SU-DHL-6 (cell line): ENCODE data around the gene SUN1.

Source experiments
- H2AFZ ChIP-seq: fragments of 200-600 bp; sonication (generic); 2 replicates; pipeline ENCODE4 v1.6.1; 2014; ENCODE audit warnings: low read depth, mild to moderate bottlenecking, moderate library complexity, mixed read lengths, antibody characterized with exemption, low read length; ENCODE audit not compliant: severe bottlenecking
- H3F3A ChIP-seq: fragments of 200-600 bp; shearing (Covaris generic); 2 replicates; pipeline ENCODE4 v1.6.0; 2016; ENCODE audit warnings: antibody characterized with exemption, mild to moderate bottlenecking; ENCODE audit not compliant: insufficient read depth
- H3K27ac ChIP-seq: fragments of 200-600 bp; sonication (generic); 2 replicates; pipeline ENCODE4 v1.5.1; 2016; ENCODE audit warnings: low read depth, mild to moderate bottlenecking, low read length, moderate library complexity, mixed read lengths
- H3K27me3 ChIP-seq: fragments of 200-600 bp; sonication (generic), shearing (Covaris generic); 2 replicates; pipeline ENCODE4 v1.6.0; 2014; ENCODE audit warnings: mild to moderate bottlenecking, low read length
- H3K36me3 ChIP-seq: fragments of 200-600 bp; sonication (generic); 2 replicates; pipeline ENCODE4 v1.6.1; 2014; ENCODE audit warnings: mild to moderate bottlenecking, low read length, mixed read lengths
- H3K4me2 ChIP-seq: fragments of 300-600, 200-600 bp; shearing (Covaris generic), sonication (generic); 2 replicates; pipeline ENCODE4 v1.6.0; 2014; ENCODE audit warnings: low read length, low read depth, mild to moderate bottlenecking; ENCODE audit not compliant: poor library complexity, severe bottlenecking
- H3K4me3 ChIP-seq: fragments of 200-600 bp; sonication (generic); 2 replicates; pipeline ENCODE4 v1.5.1; 2014; ENCODE audit warnings: antibody characterized with exemption, low read length, mild to moderate bottlenecking, mixed read lengths; ENCODE audit not compliant: insufficient read depth, poor library complexity, severe bottlenecking
- H3K79me2 ChIP-seq: fragments of 200-600 bp; sonication (generic); 2 replicates; pipeline ENCODE4 v1.6.1; 2014; ENCODE audit warnings: mild to moderate bottlenecking, low read length, moderate library complexity; ENCODE audit not compliant: insufficient read depth
- H3K9ac ChIP-seq: fragments of 200-600 bp; sonication (generic); 2 replicates; pipeline ENCODE4 v1.7.0; 2014; ENCODE audit warnings: mild to moderate bottlenecking, low read length
- H3K9me2 ChIP-seq: fragments of 200-600 bp; sonication (generic); replicated peaks from 2 replicates; pipeline ENCODE4 v1.6.1; 2014; ENCODE audit warnings: low read length; ENCODE audit not compliant: insufficient read depth
- H3K9me3 ChIP-seq: fragments of 200-600 bp; sonication (generic); 2 replicates; pipeline ENCODE4 v1.6.1; 2014; ENCODE audit warnings: low read length, mixed read lengths; ENCODE audit not compliant: insufficient read depth
- H4K20me1 ChIP-seq: fragments of 200-600 bp; sonication (generic); 2 replicates; pipeline ENCODE4 v1.6.1; 2014; ENCODE audit warnings: low read depth, mild to moderate bottlenecking, antibody characterized with exemption, low read length, moderate library complexity, mixed read lengths
- EZH2phosphoT487 ChIP-seq: fragments of 200-600 bp; sonication (generic), shearing (Covaris generic); conservative IDR thresholded peaks from 2 replicates; pipeline ENCODE4 v1.6.1; 2018; ENCODE audit warnings: mild to moderate bottlenecking, antibody characterized with exemption, low read length, moderate library complexity, mixed read lengths
- TF ChIP-seq, protein P1 (sequence below): fragments of 200-600 bp; sonication (generic); IDR thresholded peaks from one replicate; pipeline ENCODE4 v1.5.1; 2017; ENCODE audit warnings: antibody characterized with exemption, mild to moderate bottlenecking, low read length, moderate library complexity; ENCODE audit not compliant: insufficient read depth, poor library complexity, severe bottlenecking

The SUN1 gene

DNA sequence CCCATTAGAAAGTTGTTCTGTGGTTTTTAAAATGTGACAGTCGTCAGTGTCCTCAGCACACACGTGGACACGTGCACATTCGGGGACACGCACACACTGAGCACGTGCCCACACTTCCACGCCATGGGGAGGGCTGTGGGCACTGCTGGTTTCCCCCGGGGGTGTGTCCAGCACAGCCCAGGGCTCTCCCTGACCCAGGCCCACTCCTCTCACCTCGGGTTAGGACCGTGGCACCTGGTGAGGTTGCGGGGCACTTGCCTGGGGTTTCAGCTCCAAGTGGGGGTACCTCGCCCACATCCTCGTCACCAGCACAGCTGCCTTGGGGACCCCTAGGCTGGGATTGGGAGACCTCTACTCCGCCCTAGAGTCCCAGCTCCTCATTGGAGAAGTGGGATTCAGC is 64.8 kb downstream of the SUN1 start:
- no peaks in the 10 kb centered on the region for H4K20me1 ChIP-seq
- H3K9me2 ChIP-seq, result no peaks in the 10 kb centered on the region
- H3K27ac ChIP-seq, result no peak overlapping the region
- H3K9me3 ChIP-seq, result no peaks in the 10 kb centered on the region
- TF ChIP-seq, protein P1, sequence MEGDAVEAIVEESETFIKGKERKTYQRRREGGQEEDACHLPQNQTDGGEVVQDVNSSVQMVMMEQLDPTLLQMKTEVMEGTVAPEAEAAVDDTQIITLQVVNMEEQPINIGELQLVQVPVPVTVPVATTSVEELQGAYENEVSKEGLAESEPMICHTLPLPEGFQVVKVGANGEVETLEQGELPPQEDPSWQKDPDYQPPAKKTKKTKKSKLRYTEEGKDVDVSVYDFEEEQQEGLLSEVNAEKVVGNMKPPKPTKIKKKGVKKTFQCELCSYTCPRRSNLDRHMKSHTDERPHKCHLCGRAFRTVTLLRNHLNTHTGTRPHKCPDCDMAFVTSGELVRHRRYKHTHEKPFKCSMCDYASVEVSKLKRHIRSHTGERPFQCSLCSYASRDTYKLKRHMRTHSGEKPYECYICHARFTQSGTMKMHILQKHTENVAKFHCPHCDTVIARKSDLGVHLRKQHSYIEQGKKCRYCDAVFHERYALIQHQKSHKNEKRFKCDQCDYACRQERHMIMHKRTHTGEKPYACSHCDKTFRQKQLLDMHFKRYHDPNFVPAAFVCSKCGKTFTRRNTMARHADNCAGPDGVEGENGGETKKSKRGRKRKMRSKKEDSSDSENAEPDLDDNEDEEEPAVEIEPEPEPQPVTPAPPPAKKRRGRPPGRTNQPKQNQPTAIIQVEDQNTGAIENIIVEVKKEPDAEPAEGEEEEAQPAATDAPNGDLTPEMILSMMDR, result no peak
- no peak for TF ChIP-seq EZH2phosphoT487
- no peaks in the 10 kb centered on the region for H3K36me3 ChIP-seq
- no peak overlapping the region for H3K4me2 ChIP-seq
- no peaks in the 10 kb centered on the region for H3K79me2 ChIP-seq
- no peaks in the 10 kb centered on the region for H3K27me3 ChIP-seq
- no peak overlapping the region for H3K9ac ChIP-seq
- H2AFZ ChIP-seq, result no peak overlapping the region
- no peak overlapping the region for H3K4me3 ChIP-seq
- H3F3A ChIP-seq, result no peaks in the 10 kb centered on the region

DNA sequence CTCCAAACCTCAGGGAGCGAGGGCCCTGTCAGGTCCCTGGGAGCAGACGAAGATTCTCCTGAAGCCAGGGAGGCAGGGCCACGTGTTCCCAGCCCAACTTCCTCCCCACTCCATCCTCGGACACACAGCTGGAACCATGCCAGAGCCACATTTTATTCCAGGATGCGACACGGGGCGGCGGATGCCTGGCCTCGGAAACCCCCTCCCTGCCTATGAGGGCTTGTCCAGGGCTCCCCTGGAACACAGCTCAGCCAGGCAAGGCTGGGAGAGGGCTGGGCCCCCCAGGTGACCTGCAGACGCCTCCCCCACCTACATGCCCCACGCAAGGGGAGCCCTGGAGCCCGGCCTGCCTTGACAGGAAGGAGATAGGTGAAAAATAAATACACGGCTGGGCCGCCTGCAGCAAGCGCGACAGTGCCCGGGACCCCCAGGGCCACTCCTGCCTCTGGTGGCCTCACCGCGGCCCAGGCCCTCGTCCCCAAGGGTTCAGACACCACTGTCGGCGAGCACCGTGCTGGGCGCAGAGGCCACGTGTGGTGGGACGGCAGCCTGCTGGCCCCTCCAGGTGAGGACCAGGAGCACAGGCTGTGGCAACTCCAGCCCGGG is 65.6 kb downstream of the SUN1 start:
- Histone ChIP-seq H3F3A (no peaks in the 10 kb centered on the region), H3K36me3 (no peaks in the 10 kb centered on the region), H2AFZ (no peak overlapping the region), H3K9ac (no peak overlapping the region), H4K20me1 (no peaks in the 10 kb centered on the region), H3K27me3 (no peaks in the 10 kb centered on the region), H3K79me2 (no peaks in the 10 kb centered on the region), H3K4me3 (no peak overlapping the region), H3K9me2 (no peaks in the 10 kb centered on the region), H3K4me2 (no peak overlapping the region), H3K9me3 (no peaks in the 10 kb centered on the region), H3K27ac (no peak overlapping the region)
- TF ChIP-seq, protein P1, result no peak
- TF ChIP-seq EZH2phosphoT487, result no peak

DNA sequence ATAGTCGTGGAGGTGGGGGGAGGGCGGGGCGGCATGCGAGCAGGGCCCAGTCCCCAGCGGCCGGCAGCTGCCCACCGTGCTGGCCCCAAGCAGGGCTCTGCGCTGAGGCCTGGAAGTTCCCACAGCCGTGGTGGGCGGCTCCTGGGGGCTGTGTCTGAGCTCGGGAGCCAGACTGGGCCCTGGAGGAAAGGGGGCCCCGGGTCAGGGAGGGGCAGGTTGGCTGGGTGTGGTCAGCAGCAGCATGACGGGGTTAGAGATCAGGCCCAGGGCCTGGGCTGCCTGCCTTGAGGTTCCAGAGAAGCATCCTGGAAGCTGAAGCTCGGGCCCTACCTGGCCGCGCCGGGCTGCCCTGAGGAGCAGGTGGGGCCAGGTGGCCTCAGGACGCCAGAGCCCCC is 66.2 kb downstream of the SUN1 start:
- no peaks in the 10 kb centered on the region for H3F3A ChIP-seq

More for the DNA sequence above, 66.2 kb downstream of the SUN1 start:
- Histone ChIP-seq H4K20me1 (no peaks in the 10 kb centered on the region), H3K4me3 (no peak overlapping the region), H3K36me3 (no peaks in the 10 kb centered on the region), H3K9ac (no peak overlapping the region), H2AFZ (no peak overlapping the region), H3K4me2 (no peak overlapping the region), H3K9me2 (no peaks in the 10 kb centered on the region), H3K27ac (no peak overlapping the region), H3K9me3 (no peaks in the 10 kb centered on the region), H3K79me2 (no peaks in the 10 kb centered on the region), H3K27me3 (no peaks in the 10 kb centered on the region)
- TF ChIP-seq, protein P1, result no peak
- TF ChIP-seq EZH2phosphoT487, result no peak
